ENCODE results near the gene SLC1A4. TPM values are rescaled to one million over a fixed set of nuclear protein-coding genes. Genes with fewer than 3 reads are reported as not detected.

SLC1A4 gene
- polyA plus RNA-seq, 3 donors: 3.2 to 4.5 (median 4.4) TPM

DNA sequence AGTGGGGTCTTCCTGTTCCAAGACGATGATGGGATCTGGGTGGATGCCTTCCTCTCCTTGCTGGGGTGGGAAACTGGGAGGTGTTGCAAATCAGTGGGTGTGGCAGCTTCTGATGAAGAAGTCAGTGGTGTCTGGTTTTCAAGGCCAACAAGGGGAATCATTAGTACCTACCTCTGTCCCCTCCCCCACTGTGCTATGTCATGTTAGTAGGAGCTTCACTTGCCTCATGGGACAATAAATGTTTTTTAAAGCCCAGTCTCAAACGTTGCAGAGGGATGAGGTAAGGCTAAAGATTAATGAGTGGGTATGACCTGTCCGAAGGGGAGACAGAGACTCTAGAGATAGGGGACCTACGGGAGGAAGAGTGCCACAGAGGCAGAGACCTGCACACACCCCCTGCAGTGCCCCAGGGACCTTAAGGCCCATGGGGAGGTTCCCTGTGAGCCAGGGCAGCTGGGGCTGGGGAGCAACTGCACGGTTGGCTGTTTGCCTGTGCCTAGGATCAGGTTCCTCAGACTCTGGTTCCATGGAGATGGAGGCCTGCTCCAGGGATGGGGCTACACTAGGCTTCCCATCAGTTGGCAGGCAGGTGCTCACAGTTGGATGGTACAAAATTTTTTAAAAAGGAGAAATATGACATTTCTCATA lies 37.8 kb upstream of the SLC1A4 start:
- H3K4me1 ChIP-seq (ENCODE audit: control insufficient read depth in 1 of 2, insufficient read depth in 2 of 2, low read length in 2 of 2): peaks cover 20 to 24% of the 10 kb centered on the region in 2 donors
- Mint-ChIP-seq H3K4me3 (no peak overlapping the region), H3K4me1 (peaks cover 39% of the 10 kb centered on the region), H3K27ac (peak overlapping the region in 3 of 7 donors; percentile 15 to 32 (median 20)), H3K36me3 (no peaks in the 10 kb centered on the region), H3K9me3 (peaks cover 0 to 5% (median 4%) of the 10 kb centered on the region in 7 donors), H3K27me3 (ENCODE audit: low read depth in 3 of 3) (peaks cover 0 to 1% (median 1%) of the 10 kb centered on the region in 3 donors)
- H3K36me3 ChIP-seq (replicated peaks in 1 of 2; ENCODE audit: control insufficient read depth in 1 of 2, insufficient read depth in 2 of 2, low read length in 2 of 2): no peaks in the 10 kb centered on the region
- no peak for DNase-seq
- H3K4me3 ChIP-seq (replicated peaks in 1 of 3; ENCODE audit: low read depth in 2 of 3, low read length in 3 of 3): no peak overlapping the region
- no peaks in the 10 kb centered on the region for H3K79me2 ChIP-seq (ENCODE audit: insufficient read depth, low read length)
- 69% methylated on average over 4 of the region's 5 CpGs for WGBS (ENCODE audit: insufficient coverage)
- H3K27me3 ChIP-seq (ENCODE audit: control insufficient read depth in 2 of 2, insufficient read depth in 2 of 2, low read length in 2 of 2): no peaks in the 10 kb centered on the region
- no peak overlapping the region for H3K9ac ChIP-seq (ENCODE audit: insufficient read depth, low read length, poor library complexity, severe bottlenecking)
- TF ChIP-seq, protein P1, sequence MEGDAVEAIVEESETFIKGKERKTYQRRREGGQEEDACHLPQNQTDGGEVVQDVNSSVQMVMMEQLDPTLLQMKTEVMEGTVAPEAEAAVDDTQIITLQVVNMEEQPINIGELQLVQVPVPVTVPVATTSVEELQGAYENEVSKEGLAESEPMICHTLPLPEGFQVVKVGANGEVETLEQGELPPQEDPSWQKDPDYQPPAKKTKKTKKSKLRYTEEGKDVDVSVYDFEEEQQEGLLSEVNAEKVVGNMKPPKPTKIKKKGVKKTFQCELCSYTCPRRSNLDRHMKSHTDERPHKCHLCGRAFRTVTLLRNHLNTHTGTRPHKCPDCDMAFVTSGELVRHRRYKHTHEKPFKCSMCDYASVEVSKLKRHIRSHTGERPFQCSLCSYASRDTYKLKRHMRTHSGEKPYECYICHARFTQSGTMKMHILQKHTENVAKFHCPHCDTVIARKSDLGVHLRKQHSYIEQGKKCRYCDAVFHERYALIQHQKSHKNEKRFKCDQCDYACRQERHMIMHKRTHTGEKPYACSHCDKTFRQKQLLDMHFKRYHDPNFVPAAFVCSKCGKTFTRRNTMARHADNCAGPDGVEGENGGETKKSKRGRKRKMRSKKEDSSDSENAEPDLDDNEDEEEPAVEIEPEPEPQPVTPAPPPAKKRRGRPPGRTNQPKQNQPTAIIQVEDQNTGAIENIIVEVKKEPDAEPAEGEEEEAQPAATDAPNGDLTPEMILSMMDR (IDR thresholded peaks at IDR 0.05): no peak
- no peak overlapping the region for H3K4me2 ChIP-seq (replicated peaks; ENCODE audit: extremely low read depth, low read length, poor library complexity, severe bottlenecking)
- peaks cover 0 to 3% of the 10 kb centered on the region in 2 donors for H3K9me3 ChIP-seq (replicated peaks in 1 of 2; ENCODE audit: control insufficient read depth in 1 of 2, insufficient read depth in 1 of 2, low read length in 2 of 2)
- H3K27ac ChIP-seq (ENCODE audit: low read depth in 1 of 2, low read length in 2 of 2): no peak overlapping the region
- no peaks in the 10 kb centered on the region for H4K20me1 ChIP-seq (ENCODE audit: insufficient read depth, low read length)
- no peak overlapping the region for H2AFZ ChIP-seq (ENCODE audit: insufficient read depth, low read depth, low read length, poor library complexity, severe bottlenecking)
- intact Hi-C loops (cut with micrococcal nuclease): no loop called here

DNA sequence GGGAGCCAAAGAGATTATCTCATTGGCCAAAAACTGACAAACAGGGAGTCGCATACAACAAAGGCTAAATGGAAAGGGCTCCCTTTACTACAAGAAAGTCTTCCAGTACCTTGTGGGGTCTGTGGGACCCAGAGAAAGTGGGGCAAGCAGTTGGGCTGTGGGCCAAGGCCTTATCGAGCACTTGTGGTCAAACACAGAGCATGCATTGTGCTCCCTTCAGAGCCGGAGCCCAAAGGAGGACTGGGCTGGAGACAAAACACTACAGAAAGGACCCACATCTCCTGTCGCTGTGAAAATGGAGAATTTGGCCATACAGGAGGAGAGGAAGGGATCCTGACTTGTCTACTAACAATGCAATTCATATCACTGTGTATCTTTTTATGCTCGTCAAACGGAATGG lies 37.1 kb upstream of the SLC1A4 start:
- peaks cover 14 to 18% of the 10 kb centered on the region in 2 donors for H3K4me1 ChIP-seq (ENCODE audit: control insufficient read depth in 1 of 2, insufficient read depth in 2 of 2, low read length in 2 of 2)
- no peak overlapping the region for H3K4me2 ChIP-seq (replicated peaks; ENCODE audit: extremely low read depth, low read length, poor library complexity, severe bottlenecking)
- Mint-ChIP-seq H3K9me3 (peaks cover 0 to 5% (median 4%) of the 10 kb centered on the region in 7 donors), H3K4me1 (peaks cover 33% of the 10 kb centered on the region), H3K36me3 (no peaks in the 10 kb centered on the region), H3K27me3 (ENCODE audit: low read depth in 3 of 3) (peaks cover 0 to 1% (median 1%) of the 10 kb centered on the region in 3 donors), H3K4me3 (no peak overlapping the region), H3K27ac (no peak overlapping the region)
- no peak overlapping the region for H3K27ac ChIP-seq (ENCODE audit: low read depth in 1 of 2, low read length in 2 of 2)
- no peaks in the 10 kb centered on the region for H4K20me1 ChIP-seq (ENCODE audit: insufficient read depth, low read length)
- intact Hi-C loops (cut with micrococcal nuclease): no loop called here
- no peak overlapping the region for H3K4me3 ChIP-seq (replicated peaks in 1 of 3; ENCODE audit: low read depth in 2 of 3, low read length in 3 of 3)
- TF ChIP-seq, protein P1 (IDR thresholded peaks at IDR 0.05): no peak
- peaks cover 0 to 3% of the 10 kb centered on the region in 2 donors for H3K9me3 ChIP-seq (replicated peaks in 1 of 2; ENCODE audit: control insufficient read depth in 1 of 2, insufficient read depth in 1 of 2, low read length in 2 of 2)
- WGBS (ENCODE audit: insufficient coverage): 100% methylated on average over 1 of the region's 6 CpGs
- no peak for DNase-seq
- H3K9ac ChIP-seq (ENCODE audit: insufficient read depth, low read length, poor library complexity, severe bottlenecking): no peak overlapping the region
- H2AFZ ChIP-seq (ENCODE audit: insufficient read depth, low read depth, low read length, poor library complexity, severe bottlenecking): no peak overlapping the region
- H3K36me3 ChIP-seq (replicated peaks in 1 of 2; ENCODE audit: control insufficient read depth in 1 of 2, insufficient read depth in 2 of 2, low read length in 2 of 2): no peaks in the 10 kb centered on the region
- no peaks in the 10 kb centered on the region for H3K79me2 ChIP-seq (ENCODE audit: insufficient read depth, low read length)
- no peaks in the 10 kb centered on the region for H3K27me3 ChIP-seq (ENCODE audit: control insufficient read depth in 2 of 2, insufficient read depth in 2 of 2, low read length in 2 of 2)
